NK-92 (cell line): ENCODE measurements around the gene CDRT4.

Experiments used
- DNase-seq: peaks from one replicate; lab custom pipeline; 2025; ENCODE audit not compliant: unreplicated experiment; lab: John Stamatoyannopoulos, UW

The CDRT4 gene

GRCh38 chr17:15432807-15433611, 34.4 kb downstream of the CDRT4 start:
- DNase-seq: no peak

- DNase-seq: no peak
Measured at GRCh38 chr17:15431766-15432165, 35.7 kb downstream of the CDRT4 start.

GRCh38 chr17:15431196-15431595, 36.2 kb downstream of the CDRT4 start:
- DNase-seq: no peak

- no peak for DNase-seq
Measured at GRCh38 chr17:15424521-15424920, 42.9 kb downstream of the CDRT4 start.

- DNase-seq: no peak
Measured at GRCh38 chr17:15422392-15422965, 44.9 kb downstream of the CDRT4 start.

GRCh38 chr17:15418781-15419180, 48.6 kb downstream of the CDRT4 start:
- no peak for DNase-seq

- no peak for DNase-seq
Measured at GRCh38 chr17:15414532-15415306, 52.7 kb downstream of the CDRT4 start.

GRCh38 chr17:15413101-15413771, 54.2 kb downstream of the CDRT4 start:
- no peak for DNase-seq

- DNase-seq: no peak
Measured at GRCh38 chr17:15412606-15413005, 54.8 kb downstream of the CDRT4 start.

- DNase-seq: no peak
Measured at GRCh38 chr17:15411384-15412198, 55.8 kb downstream of the CDRT4 start.

GRCh38 chr17:15409721-15410250, 57.6 kb downstream of the CDRT4 start:
- DNase-seq: no peak

GRCh38 chr17:15408803-15409202, 58.6 kb downstream of the CDRT4 start:
- DNase-seq: no peak

GRCh38 chr17:15406081-15406480, 61.3 kb downstream of the CDRT4 start:
- no peak for DNase-seq

GRCh38 chr17:15405058-15405415, 62.4 kb downstream of the CDRT4 start:
- DNase-seq: no peak

GRCh38 chr17:15404106-15405057, 63.0 kb downstream of the CDRT4 start:
- no peak for DNase-seq

GRCh38 chr17:15403276-15403939, 64.0 kb downstream of the CDRT4 start:
- no peak for DNase-seq

- no peak for DNase-seq
Measured at GRCh38 chr17:15399443-15399842, 68.0 kb downstream of the CDRT4 start.

GRCh38 chr17:15398736-15399331, 68.6 kb downstream of the CDRT4 start:
- DNase-seq: no peak
